Medulla oblongata (tissue), 1 donor: Measurements from ENCODE around the gene SGMS1.
"Not testable (repeated sequence)": the region's sequence is repeated elsewhere in the genome, so short reads cannot be mapped to it uniquely, and the experiment has no call there.

Experiments
- DNase-seq: peaks from one replicate; pipeline ENCODE4 v3.0.0-alpha.2; 2015; ENCODE audit errors: extremely low spot score

The SGMS1 gene

DNA sequence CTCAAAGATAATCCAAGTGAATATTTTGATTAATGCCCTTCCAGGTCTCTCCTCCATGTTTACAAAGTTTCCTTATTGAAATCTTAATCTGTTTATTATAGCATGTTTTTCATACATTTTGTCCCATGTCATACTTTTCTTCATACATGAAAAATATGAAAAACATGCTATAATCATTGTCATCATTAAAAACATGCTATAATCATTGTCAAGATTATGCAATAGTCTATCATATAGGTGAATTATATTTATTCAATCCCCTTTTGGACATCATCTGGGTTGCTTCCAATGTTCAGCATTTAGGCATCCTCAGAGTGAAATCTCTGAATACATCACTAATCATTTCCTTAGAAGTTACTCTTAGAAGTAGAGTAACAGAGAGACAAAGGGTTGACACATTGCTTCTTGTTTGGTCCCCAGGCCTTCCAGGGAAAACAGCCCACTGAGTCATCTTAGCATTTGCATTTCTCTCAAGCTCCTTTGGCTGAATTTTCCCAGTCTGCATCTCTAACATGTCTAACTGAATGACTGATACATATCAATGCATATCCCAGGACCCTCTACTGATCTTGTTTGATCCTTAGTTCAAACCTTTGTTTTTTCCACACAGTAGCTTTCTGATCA lies 87.0 kb downstream of the SGMS1 start:
- DNase-seq = no peak

DNA sequence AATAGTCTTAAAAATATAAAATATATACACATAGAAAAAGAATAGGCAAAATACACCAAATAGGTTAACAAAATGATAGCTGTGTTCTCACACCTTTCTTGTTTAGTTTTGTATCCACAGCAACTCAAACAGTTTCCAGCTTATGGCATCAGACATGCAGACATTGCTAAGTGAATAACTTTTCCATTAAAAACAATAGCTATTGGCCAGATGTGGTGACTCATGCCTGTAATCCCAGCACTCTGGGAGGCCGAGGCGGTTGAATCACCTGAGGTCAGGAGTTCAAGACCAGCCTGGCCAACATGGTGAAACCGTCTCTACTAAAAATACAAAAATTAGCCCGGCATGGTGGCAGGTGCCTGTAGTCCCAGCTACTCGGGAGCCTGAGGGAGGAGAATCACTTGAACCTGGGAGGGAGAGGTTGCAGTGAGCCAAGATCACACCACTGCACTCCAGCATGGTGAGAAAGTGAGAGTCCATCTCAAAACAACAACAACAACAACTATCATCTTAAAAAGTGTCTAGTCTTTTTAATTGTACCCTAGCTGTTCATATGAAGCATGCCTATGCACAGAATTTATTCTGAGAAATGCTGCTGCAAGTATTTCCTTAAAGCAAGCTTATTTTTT lies 88.9 kb downstream of the SGMS1 start:
- not testable (repeated sequence) for DNase-seq

DNA sequence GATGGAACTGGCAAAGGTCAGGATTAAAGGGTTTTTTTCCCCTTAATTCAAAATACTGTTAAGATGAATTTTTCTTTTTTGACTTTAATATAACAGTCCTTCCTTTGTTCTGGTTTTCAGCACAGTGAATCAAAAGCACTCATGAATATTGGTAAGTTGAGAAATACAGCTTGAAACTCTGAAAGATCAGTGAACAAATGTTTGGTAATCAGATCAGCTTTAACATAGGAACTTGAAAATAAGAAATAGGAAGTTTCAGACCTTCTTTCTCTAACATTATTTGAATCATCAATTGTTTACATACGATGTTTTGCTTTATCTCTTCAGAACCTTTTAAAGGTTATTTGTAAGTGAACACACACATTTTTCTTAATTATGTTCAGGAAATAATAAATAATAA lies 90.5 kb downstream of the SGMS1 start:
- DNase-seq = no peak

DNA sequence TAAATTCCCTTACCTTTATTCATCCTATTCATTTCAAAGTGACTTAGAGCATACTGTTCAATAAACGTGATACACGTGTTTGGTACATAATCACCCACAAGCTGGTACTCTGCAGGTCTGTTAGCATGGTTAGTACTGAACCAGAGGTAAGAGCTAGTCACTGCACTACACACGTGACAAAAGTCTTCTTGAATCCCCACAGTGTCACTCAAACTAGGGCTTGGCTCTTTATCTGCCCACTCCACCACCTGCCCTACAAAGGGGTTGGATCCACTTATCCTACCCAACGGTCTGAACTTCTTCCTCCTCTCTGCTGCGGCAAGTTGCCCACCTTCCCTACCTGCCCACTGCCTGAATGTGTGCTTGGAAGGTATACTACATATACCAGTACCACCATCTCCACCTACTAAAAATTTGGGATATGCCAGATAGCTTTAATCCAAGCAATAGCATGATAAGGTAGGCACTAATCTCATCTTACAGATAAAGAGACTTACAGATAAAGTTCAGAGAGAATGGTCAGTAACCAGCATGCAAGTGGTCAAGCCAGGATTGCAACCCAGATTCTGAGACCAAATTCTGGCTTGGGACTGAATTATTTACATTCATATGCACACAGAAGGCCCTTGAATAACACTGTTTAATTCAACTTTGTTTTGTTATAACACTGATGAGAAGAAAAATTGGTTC lies 92.2 kb downstream of the SGMS1 start:
- no peak for DNase-seq

DNA sequence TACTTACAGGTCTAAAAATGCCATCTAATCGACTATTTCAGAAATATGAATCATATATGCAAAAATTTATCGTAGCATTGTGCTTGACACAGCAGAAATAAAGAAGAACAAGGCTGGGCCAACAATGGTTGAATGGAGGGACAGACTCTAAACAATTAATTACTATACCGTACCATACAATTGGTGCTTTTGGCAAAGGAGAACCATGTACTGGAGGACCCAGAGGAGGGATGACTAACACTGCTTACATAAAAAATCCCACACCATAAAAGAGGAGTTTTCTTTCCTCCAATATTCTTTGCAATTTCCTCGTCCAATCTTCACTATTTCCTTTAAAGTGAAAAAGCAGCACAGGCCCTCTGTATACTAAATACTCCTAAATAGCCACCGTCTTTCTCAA lies 94.1 kb downstream of the SGMS1 start:
- no peak for DNase-seq

DNA sequence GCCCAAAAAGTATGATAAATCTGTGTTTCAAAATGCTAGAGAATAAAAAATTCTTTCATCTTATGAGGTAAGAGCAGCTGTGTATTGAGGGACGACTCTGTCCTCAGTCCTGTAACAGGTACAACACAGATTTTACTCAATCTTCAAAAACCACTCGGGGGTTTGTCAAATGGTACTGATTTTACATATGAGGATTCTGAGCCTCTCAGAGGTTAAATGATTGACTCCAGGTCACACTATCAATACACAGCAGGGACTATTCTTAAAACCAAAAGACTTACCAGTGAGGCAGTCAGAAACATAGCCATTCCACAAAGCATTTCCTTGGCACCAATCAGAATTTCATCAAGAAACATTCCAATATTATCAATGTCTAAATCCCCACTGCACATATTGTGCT lies 95.5 kb downstream of the SGMS1 start:
- DNase-seq = no peak

DNA sequence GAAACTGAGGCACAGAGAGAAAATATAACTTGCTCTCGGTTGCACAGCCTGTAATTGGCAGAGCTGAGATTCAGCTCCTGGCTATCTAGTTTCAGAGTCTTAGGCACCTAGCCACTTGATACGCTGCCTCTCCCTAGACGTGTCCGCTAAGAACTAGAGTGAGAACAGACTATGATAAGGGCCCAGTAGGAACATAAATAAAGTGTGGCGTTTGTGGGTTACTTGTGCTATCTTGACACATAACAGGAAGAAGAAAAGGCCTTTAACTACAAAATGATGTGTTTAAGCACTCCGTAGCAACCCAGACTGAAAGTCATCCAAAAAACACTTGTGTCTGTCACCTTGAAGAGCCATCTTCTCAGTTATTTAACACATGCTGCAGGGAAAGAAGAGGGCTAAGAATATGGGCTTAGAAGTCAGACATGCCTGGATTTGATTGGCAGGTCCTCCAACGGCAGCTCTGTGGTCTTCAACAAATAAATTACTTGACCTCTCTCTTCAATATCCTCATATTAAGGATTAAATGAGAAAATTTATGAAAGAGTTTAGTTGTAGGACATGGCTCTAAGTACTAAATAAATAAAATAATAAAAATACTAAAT lies 96.2 kb downstream of the SGMS1 start:
- no peak for DNase-seq

DNA sequence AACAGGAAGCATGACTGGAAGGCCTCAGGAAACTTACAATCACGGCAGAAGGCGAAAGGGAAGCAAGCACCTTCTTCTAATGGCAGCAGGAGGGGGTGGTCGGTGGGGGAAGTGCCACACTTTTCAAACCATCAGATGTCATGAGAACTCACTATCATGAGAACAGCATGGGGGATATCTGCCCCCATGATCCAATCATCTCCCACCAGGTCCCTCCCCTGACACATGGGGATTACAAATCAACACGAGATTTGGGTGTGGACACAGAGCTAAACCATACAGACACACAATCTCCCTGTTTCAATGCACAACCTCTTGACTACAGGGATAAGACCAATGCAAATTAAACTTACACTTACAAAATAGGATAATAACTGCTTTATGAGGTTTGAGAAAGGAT lies 97.6 kb downstream of the SGMS1 start:
- no peak for DNase-seq

DNA sequence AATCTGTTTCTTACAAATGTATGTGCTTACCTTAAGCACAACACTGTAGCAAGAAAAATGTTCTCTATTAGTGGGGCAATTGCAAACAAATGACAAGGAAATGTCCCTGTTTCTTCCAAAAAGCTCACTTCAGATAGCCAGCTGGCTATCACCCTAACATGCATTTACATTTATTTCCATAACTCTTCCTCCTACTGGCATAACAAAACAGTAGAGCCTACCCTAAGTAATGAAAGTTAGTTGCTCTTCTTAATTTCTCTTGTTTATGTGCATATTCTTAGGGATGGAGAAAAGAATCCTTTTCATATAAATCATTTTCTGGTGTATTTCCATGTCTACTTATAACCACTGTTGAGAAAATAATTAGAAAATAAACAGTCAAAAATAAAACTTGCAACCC lies 100.4 kb downstream of the SGMS1 start:
- DNase-seq = no peak

DNA sequence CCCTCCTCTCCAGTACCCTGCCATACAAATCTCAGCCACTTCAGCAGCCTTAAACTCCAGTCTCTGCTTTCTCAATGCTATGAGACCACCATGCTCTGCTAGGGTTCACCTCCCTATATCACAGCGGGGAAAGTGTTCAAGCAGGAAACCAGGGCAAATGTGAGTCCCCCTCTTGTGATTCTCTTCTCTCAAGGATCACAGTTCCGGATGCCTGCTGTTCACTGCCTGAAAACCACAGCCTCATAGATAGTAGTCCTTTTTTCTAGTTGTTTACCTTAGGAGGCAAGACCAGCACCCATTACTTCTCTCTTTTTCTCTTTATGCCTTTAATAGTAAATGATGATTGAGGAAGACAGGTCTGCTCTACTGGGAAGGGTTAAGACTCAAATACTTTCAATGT lies 100.8 kb downstream of the SGMS1 start:
- no peak for DNase-seq

DNA sequence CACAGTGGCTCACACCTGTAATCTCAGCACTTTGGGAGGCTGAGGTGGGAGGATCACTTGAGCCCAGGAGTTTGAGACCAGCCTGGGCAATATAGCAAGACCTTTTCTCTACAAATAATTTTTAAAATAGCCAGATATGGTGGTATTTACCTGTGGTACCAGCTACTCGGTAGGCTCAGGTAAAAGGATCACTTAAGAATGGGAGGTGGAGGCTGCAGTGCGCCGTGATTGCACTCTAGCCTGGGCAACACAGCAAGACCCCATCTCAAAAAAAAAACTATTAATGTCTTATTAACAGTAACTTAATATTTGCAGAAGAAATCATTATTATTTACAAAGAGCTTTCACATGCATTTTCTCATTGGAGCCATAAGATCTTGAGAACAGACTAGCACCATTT lies 103.6 kb downstream of the SGMS1 start:
- no peak for DNase-seq

DNA sequence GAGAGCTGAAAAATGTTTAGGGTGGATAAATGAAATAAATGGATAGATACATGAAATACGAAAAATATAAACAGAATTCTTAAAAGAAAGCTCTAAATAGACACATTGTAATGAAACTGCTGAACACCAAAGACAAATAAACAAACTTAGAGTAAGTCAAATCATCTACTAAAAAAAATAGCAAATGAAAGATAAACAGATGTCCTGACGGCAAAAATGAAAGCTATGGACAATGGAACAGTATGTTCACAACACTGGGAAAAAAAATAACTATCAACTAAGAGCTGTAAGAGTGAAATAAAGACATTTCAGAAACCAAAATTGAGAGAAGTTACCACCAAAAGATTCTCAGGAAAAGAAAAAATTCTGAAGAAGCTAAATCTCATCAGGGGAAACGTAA lies 106.1 kb downstream of the SGMS1 start:
- DNase-seq = no peak

DNA sequence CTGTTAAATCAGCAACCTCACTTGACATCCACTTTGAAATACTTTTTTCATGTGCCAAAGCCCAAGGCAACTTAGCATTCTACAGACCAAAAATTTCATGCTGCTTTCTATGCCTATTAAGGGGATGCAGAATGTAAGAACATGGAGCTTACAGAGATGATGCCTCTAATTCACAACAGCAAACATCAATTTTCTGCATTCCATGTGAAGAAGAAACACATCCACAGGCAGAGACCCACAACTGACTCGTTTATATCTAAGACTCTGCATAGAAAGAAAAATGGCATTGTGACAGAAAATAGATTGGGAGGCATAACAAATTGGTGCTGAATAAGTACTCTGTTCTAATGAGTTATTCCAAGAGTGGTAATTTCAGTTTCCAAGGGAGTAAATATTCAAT lies 107.6 kb downstream of the SGMS1 start:
- no peak for DNase-seq

DNA sequence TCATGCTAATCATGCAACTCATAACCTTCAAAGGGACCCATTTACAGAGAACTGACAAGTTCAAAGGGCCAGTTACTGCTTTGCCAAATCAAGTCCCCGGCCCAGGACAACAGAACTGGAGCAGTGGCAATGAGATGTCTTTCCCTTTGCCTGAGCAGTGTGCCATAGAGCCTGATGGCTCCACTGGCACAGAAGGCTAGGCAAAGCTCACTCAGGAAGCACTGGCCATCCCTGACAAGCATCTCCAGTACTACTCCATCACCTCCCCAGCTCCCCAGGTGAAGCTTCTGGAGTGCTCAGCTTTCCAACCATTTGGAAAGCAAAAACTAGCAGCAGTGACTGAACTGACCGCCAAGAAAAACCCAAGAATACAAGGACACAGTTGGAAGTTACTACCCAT lies 108.3 kb downstream of the SGMS1 start:
- DNase-seq = no peak

DNA sequence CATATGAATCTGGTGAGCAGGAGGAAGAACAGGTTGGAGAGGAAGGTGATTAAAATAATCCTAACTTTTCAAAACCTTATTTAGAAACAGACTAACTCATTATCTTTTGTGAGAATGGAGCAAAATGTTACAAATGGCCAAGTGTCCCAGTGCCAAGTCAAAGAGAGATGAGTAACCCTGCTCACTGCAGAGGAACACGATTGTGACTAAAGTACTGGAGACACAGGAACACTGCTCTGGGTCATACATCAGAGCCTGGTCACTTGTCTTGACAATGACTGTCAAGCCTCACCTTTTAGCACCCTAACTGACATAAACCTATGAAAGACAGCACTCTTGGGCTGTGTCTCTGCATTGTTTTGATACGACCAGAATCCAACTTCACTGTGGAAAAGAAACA lies 108.8 kb downstream of the SGMS1 start:
- DNase-seq = peak; percentile 52

DNA sequence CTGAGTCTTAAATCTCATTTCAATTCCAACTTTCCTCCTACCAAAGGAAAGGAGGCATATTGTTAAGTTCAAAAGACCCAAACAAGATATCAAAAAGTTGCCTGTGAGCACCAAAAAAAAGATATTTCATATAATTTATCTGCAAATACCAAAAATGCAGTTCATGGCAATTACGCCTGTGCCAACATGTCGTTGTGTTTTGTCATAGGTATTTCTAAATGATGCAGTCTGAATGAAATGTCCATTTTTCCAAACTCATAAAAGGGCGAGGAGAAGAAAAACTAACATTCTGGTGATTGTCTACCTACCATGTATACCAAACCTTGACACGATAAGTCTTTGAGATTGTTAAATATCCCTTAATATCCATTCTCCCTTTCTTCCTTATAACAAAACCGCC lies 109.8 kb downstream of the SGMS1 start:
- no peak for DNase-seq

DNA sequence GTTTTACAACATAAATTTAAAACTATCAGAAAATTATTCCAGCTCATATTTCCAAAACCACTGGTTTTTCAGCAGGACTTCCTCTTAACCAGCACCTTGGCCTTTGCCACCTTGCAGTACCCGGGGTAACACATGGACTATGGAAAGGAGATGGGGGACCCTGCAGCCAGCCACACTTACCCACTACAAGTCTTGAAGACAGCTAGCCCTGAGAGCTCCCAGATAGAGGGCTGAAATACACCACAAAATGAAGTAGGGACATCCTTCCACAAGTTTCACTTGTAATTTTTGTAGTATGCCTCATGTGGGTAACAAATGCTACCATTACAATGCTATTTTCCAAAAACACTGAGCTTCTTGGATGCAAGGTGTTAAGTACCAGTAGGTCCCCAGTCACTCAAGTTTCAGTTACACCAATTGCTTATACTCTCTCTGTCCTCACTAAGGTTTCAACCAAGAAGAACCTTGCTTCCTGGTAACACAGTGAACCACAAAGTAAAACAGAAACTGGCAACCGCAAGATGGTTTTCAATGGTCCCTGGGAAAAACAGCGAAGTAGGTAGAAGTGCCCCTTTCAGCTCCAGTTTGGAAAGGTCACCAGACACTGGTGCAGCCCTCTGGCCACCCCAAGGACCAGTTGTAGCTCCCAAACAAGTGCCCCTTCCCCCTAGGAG lies 110.9 kb downstream of the SGMS1 start:
- no peak for DNase-seq

DNA sequence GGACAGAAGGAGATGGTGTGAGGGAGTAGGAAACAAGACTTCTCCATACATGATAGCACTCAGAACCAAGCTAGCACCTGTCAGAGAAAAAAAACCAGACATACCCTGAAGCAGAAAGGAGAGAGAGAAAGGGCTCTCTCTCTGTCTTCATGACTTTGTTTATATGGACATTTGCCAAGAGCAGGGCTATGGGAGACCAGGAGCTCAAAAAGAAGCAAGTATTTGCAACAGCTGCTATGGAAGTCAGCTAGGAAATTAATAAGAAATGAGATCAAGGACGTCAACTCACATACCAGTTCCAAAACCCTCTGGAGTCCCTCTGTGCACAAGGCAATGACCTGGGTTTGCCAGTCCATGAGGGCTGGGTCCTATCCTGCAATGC lies 111.6 kb downstream of the SGMS1 start:
- no peak for DNase-seq

DNA sequence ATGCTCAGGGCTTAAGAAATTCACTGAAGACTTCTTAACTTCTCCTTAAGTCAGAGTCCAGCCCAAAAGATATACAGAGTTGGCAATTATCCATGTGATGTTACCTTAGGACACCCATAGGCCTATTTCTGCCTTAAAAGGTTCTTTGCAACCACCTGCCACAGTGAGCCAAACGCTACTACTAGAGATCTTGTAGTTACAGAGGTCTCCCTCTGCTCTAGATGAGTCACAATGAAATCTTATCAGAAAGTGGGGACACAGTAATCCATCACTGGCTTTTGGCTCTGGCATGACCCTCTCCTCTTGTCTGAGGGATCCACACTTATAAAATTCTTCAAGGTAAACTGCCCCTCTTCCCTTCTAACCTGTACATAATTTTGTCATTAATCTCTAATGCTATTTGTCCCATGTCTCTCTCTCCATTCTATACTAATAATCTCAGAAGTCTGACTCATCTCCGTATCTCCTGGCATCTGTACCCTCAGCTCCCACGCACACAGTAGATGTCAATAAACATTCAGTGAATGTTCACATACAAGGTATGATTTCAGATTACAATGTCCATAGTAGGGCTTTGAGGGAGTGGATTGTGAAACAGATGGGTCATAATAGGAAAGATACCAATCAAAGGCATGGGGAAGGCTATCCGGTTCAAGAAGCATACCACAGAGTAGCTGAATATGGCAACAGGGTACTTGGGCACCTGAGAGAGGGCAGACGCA lies 112.1 kb downstream of the SGMS1 start:
- DNase-seq = no peak

DNA sequence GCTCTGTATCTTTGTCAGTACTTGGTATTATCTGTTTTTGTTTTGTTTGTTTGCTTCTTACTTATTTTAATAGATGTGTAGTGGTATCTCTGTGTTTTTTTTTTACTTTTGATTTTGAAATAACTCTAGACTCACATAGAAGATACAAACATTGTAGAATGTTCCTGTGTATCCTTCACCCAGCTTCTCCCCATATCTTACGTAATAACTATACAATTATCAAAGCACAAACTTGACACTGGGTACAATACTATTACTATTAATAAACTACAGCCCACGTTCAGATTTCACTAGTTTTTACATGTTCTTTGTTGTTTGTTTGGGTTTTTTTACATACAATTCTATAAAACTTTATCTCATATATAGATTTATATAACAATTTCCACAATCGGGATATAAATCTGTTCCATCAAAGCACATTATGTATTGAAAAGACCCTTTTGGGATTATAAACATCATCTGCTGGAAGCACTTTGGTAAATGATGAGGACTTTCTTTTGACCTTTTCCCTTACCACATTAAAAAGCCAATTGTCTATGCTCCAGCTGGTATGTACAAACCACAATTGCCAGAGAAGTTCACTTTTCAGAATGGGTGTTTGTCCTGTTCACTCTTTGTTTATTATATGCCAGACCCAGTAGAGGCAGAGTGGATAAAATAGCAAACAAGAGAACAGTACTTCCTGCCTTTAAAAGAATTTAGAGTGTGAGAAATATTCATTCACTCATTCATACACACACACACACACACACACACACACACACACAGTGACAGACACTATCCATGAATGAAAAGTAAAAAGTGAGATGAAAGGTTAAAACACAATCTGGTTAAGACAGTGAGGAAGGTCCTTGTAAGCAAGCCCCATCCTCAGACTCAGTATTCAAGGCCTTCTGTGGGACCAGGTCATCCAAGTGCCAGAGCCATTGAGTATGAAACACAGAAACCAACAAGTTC lies 113.0 kb downstream of the SGMS1 start:
- peak; percentile 75 for DNase-seq
